ENCODE results near the gene PRKCG.

PRKCG gene

GRCh38 chr19:53884256-53884655 is 2.3 kb downstream of the PRKCG start:
- Histone ChIP-seq H3K4me1 (ENCODE audit: insufficient read depth, low read length) (no peaks in the 10 kb centered on the region), H4K20me1 (ENCODE audit: insufficient read depth, low read length) (no peaks in the 10 kb centered on the region), H3K79me2 (ENCODE audit: insufficient read depth, low read length) (no peaks in the 10 kb centered on the region), H3K36me3 (ENCODE audit: insufficient read depth, low read length) (no peaks in the 10 kb centered on the region), H3K4me3 (ENCODE audit: low read depth in 1 of 2, low read length in 2 of 2) (no peak overlapping the region), H3K27ac (ENCODE audit: low read length) (no peak overlapping the region), H2AFZ (ENCODE audit: low read depth, low read length) (no peak overlapping the region), H3K4me2 (ENCODE audit: insufficient read depth, low read length) (no peak overlapping the region), H3K9ac (ENCODE audit: low read depth, low read length) (no peak overlapping the region), H3K27me3 (ENCODE audit: insufficient read depth, low read length, poor library complexity) (no peaks in the 10 kb centered on the region), H3K9me3 (ENCODE audit: insufficient read depth, low read length, severe bottlenecking) (no peaks in the 10 kb centered on the region)
- no peak for TF ChIP-seq EZH2 (IDR thresholded peaks at IDR 0.05; ENCODE audit: borderline replicate concordance, low read depth, low read length, severe bottlenecking)
- TF ChIP-seq CTCF (IDR thresholded peaks at IDR 0.05; ENCODE audit: borderline replicate concordance, extremely low read depth, low read length, poor library complexity, severe bottlenecking), result no peak
- DNase-seq (no peak), ATAC-seq (ENCODE audit: insufficient read depth, low read depth) (no peak)

- Histone ChIP-seq H3K27ac (ENCODE audit: low read length) (no peak overlapping the region), H3K79me2 (ENCODE audit: insufficient read depth, low read length) (no peaks in the 10 kb centered on the region), H3K36me3 (ENCODE audit: insufficient read depth, low read length) (no peaks in the 10 kb centered on the region), H3K9me3 (ENCODE audit: insufficient read depth, low read length, severe bottlenecking) (no peaks in the 10 kb centered on the region), H3K4me1 (ENCODE audit: insufficient read depth, low read length) (no peaks in the 10 kb centered on the region), H2AFZ (ENCODE audit: low read depth, low read length) (no peak overlapping the region), H3K9ac (ENCODE audit: low read depth, low read length) (no peak overlapping the region), H3K27me3 (ENCODE audit: insufficient read depth, low read length, poor library complexity) (no peaks in the 10 kb centered on the region), H3K4me3 (ENCODE audit: low read depth in 1 of 2, low read length in 2 of 2) (no peak overlapping the region), H3K4me2 (ENCODE audit: insufficient read depth, low read length) (no peak overlapping the region), H4K20me1 (ENCODE audit: insufficient read depth, low read length) (no peaks in the 10 kb centered on the region)
- TF ChIP-seq EZH2 (IDR thresholded peaks at IDR 0.05; ENCODE audit: borderline replicate concordance, low read depth, low read length, severe bottlenecking) (no peak), CTCF (IDR thresholded peaks at IDR 0.05; ENCODE audit: borderline replicate concordance, extremely low read depth, low read length, poor library complexity, severe bottlenecking) (no peak)
- DNase-seq (no peak), ATAC-seq (ENCODE audit: insufficient read depth, low read depth) (no peak)
These were observed 3.0 kb downstream of the PRKCG start for GRCh38 chr19:53885036-53885435.

GRCh38 chr19:53892301-53892980 is 10.4 kb downstream of the PRKCG start:
- Histone ChIP-seq H3K4me3 (ENCODE audit: low read depth in 1 of 2, low read length in 2 of 2) (no peak overlapping the region), H3K9ac (ENCODE audit: low read depth, low read length) (no peak overlapping the region), H3K4me2 (ENCODE audit: insufficient read depth, low read length) (no peak overlapping the region), H3K27me3 (ENCODE audit: insufficient read depth, low read length, poor library complexity) (no peaks in the 10 kb centered on the region), H4K20me1 (ENCODE audit: insufficient read depth, low read length) (no peaks in the 10 kb centered on the region), H3K79me2 (ENCODE audit: insufficient read depth, low read length) (no peaks in the 10 kb centered on the region), H3K4me1 (ENCODE audit: insufficient read depth, low read length) (no peaks in the 10 kb centered on the region), H3K9me3 (ENCODE audit: insufficient read depth, low read length, severe bottlenecking) (no peaks in the 10 kb centered on the region), H3K27ac (ENCODE audit: low read length) (no peak overlapping the region), H2AFZ (ENCODE audit: low read depth, low read length) (no peak overlapping the region), H3K36me3 (ENCODE audit: insufficient read depth, low read length) (no peaks in the 10 kb centered on the region)
- DNase-seq (no peak), ATAC-seq (ENCODE audit: insufficient read depth, low read depth) (no peak)
- no peak for TF ChIP-seq CTCF (IDR thresholded peaks at IDR 0.05; ENCODE audit: borderline replicate concordance, extremely low read depth, low read length, poor library complexity, severe bottlenecking)
- no peak for TF ChIP-seq EZH2 (IDR thresholded peaks at IDR 0.05; ENCODE audit: borderline replicate concordance, low read depth, low read length, severe bottlenecking)
